ENCODE results near the gene GCLC.

DNA sequence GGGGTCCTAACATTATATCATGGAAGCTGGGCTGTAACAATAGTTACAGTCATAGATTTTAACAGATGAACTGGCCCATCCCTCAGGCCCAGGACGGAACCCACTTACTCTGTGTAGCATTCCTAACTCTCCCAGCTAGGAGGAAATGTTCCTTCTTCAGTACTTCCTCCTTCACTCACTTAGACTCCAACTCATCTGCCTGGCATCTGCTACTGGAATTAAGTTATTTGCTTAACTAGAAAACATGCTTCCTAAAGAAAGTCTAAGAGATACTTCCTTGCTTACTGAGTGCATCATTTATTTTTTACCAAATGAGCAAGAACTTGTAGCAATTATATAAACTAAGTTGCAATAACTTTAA lies 20.5 kb downstream of the GCLC start:
- TF ChIP-seq EP300 (IDR thresholded peaks at IDR 0.05) (no peak), CTCF (IDR thresholded peaks at IDR 0.05) (no peak), POLR2A (IDR thresholded peaks at IDR 0.05) (no peak), POLR2AphosphoS5 (IDR thresholded peaks at IDR 0.05) (no peak)

All from upper lobe of left lung (tissue), 4 donors.